ENCODE data around the gene ALCAM.
"Not testable (repeated sequence)": the region's sequence is repeated elsewhere in the genome, so short reads cannot be mapped to it uniquely, and the experiment has no call there.

Gene ALCAM

DNA sequence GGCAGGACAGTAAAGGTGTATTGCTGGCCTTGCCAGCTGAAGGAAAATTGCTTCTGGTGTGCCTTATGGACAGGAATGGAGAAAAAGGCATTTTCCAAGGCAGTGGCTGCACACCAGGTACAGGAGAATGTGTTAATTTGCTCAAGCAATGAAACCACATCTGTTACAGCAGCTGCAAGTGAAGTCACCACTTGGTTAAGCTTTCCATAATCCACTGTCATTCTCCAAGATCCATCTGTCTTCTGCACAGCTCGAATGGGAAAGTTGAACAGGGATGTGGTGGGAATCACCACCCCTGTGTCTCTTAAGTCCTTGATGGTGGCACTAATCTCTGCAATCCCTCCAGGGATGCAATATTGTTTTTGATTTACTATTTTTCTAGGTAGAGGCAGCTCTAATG is 236.8 kb downstream of the ALCAM start:
- DNase-seq = not testable (repeated sequence)

DNA sequence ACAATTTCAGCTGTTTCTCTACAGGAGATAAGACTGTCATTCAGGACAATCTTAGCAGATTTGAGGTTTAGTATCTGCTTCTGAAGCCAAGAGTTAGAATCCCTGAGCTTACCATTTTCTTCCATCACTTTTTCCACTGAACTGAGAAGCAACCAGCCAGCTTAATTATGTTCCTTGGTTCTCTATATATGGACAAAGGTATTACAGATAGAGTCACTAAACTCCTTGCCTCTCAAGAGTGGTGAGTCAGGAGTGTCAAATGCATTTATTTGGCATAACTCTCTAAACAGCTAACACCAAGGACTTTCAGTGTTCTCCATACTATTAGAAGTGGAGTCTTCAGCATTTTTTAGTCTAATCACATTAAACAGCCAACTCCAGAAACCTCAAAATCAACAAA is 239.3 kb downstream of the ALCAM start:
- DNase-seq = no peak

GRCh38 chr3:105608623-105609022 is 241.9 kb downstream of the ALCAM start:
- DNase-seq = no peak

GRCh38 chr3:105610473-105610872 is 243.8 kb downstream of the ALCAM start:
- no peak for DNase-seq

DNA sequence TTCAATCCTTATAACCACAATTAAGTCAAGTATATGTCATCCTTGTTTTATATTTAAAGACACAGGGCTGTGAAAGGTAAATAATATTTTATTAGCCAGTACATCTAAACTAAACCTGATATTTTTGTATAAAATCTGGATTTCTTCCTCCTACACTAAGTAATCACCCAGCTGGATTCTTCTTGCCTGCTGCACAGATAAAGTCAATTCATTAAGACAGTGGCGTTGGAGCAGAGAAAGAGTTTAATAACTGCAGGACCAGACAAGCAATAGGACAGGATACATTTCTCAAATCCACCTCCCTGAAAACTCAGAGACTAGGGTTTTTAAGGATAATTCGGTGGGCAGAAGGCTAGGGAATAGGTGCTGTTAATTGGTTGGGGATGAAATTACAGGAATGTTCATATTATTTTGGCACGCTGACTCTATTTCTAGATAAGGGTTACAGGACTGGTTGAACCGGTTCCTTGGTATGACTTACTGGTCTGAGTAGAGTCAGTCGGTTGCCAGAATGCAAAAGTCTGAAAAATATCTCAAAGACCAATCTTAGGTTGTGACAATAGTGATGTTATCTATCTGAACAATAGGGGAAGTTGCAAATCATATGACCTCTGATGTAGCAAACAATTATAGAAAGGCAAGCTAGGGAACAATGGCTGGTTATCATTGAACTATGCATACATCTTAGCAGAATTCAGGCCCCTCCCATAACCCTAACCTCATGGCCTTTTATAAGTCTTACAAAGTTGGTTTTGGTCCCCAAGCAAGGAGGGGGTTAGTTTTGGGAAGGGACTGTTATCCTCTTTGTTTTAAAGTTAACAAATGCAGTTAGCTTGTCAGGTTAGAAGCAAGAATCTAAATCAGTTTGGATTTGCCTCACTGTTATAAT is 244.8 kb downstream of the ALCAM start:
- no peak for DNase-seq

- DNase-seq = no peak
These were observed 246.4 kb downstream of the ALCAM start for GRCh38 chr3:105613120-105613519.

GRCh38 chr3:105614288-105615030 is 247.8 kb downstream of the ALCAM start:
- no peak for DNase-seq

DNA sequence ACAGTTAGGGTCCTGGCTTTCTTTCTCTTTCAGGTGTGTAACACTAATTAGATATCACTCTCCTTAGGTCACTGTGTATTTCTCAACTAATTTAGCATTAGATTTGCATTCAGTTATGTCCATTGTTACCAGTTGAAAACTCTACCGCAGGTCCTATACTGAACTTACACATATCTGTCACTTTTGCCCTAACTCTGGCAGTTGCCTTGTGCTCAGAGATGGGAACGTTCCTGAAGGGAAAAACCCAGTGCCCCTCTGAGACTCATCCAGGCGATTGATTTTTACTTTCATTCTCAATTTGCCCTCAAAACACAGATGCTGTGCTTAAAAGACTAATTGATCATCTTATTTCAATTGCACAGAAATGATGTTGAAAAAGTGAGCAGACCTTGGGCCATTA is 249.1 kb downstream of the ALCAM start:
- no peak for DNase-seq

GRCh38 chr3:105616374-105617121 is 249.8 kb downstream of the ALCAM start:
- no peak for DNase-seq

DNA sequence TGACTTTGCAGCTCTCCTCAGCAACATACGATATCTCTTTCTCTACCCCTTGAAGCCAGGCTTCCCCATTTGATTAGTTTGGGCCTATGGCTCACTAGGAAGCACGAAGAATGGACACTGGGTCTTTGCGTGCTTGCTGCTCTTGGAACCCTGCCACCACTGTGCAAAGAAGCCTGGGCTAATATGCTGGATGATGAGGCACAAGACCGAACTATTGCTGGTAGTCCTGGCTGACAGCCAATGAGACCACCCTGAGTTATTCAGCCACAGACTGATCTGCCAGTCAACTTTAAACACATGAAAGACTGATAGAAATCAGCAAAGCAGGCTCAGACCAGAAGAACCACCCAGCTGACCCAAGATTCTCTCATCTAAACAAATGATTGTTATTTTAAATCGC is 251.8 kb downstream of the ALCAM start:
- no peak for DNase-seq

DNA sequence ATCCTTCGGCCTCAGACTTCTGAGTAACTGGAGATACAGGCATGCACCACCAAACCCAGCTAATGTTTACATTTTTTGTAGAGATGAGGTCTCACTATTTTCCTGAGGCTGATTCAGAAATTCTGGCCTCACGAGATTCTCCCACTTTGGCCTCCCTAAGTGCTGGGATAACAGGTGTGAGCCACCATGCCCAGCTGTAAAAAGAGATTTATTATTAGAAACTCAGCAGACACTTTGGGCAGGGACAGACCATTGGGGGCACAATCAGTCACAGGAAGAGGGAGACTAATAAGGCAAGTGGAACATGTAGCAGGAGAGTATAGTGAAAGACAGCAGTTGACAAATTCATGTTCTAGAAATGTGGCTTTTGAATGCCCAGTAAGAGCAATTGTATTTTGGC is 252.9 kb downstream of the ALCAM start:
- DNase-seq = no peak

DNA sequence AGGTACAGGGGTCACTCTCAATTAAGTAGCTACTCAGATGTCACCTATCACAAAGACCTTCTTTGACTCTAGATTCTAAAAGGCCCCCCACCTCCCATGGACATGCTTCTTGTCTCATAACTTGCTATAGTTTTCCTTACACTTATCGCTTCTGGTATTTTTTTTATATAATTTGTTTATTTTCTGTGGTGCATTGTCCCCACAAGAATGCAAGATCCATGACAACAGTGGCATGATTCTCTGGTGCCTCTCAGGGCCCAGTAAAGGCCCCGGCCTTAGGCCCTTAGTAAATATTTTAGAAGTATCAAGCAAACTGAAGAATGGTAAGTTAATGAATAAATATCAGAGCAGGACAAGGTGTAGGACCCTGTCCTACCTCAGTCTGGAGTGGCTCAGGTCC is 253.5 kb downstream of the ALCAM start:
- no peak for DNase-seq

GRCh38 chr3:105622169-105622568 is 255.5 kb downstream of the ALCAM start:
- no peak for DNase-seq
